ENCODE data around the gene SLC35B2.

Gene SLC35B2

DNA sequence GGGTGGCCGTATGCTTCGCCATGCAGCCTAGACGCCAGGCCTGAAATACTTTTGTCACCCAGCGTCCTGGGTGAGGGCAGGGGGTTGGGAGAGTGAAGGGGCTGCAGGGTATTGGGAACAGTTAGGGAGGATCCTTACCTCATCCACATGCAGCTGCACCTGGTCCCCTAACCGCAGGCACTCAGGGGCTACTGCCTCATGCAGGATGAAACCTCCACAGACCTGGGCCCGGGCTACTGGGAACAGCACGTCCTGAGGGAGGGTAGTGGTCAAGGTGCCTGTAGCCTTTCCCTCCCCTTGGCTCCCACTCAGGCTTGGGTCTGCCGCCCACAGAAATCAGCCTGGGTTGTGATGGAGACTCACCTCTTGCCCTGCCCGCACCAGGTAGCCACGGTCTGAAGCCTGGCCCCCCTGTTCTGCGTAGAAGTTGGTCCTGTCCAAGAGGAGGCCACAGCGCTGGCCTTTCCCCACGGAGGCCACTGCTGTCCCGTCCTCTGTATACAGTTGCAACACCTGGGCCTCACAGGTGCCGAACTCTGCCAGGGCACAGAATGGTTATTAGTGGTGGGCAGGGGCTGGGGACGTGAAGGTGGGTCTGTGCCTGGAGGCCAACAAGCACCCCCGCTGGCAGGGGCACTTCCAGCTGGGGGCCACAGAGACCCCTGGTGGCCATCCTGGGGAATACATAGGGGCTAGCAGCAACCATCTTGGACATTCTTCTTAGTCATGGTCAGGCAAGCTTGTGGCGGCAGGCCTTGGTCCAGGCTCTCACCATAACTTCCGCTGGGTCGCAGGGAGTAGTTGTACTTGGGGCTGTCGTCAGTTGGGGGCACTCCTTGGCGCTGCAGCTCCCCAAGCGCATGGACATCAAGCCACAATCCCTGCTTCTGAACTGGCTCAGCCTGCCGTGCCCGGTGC, 47.2 kb upstream of the SLC35B2 start:
- Histone ChIP-seq H3K14ac (ENCODE audit: low read length) (no peak overlapping the region), H2BK15ac (ENCODE audit: low read length) (no peak overlapping the region), H3K27ac (replicated peaks; ENCODE audit: low read length) (no peak overlapping the region), H3K23ac (ENCODE audit: low read depth, low read length, poor library complexity) (no peak overlapping the region), H3K4ac (ENCODE audit: low read length) (no peak overlapping the region), H2BK12ac (ENCODE audit: low read length) (peak overlapping the region; percentile 89), H2BK5ac (ENCODE audit: low read length) (peak overlapping the region; percentile 91), H3K9ac (ENCODE audit: low read depth, low read length, poor library complexity) (peak overlapping the region; percentile 10), H3K27me3 (ENCODE audit: control insufficient read depth in 3 of 3, insufficient read depth in 3 of 3, low read depth in 1 of 3, low read length in 3 of 3) (no peaks in the 10 kb centered on the region), H2BK120ac (ENCODE audit: low read depth, low read length) (no peak overlapping the region), H2AFZ (ENCODE audit: low read length) (no peak overlapping the region), H4K91ac (ENCODE audit: low read depth, low read length, poor library complexity) (no peak overlapping the region), H3K18ac (ENCODE audit: low read length) (peak overlapping the region; percentile 40), H3K36me3 (replicated peaks in 1 of 2; ENCODE audit: control insufficient read depth in 2 of 2, insufficient read depth in 2 of 2, low read length in 2 of 2) (peaks cover 80 to 97% of the 10 kb centered on the region in 2 donors), H3K4me2 (ENCODE audit: insufficient read depth, low read length, poor library complexity, severe bottlenecking) (no peak overlapping the region), H3K9me3 (replicated peaks in 1 of 2; ENCODE audit: control insufficient read depth in 2 of 2, insufficient read depth in 1 of 2, low read depth in 1 of 2, low read length in 2 of 2) (no peaks in the 10 kb centered on the region), H3K79me1 (ENCODE audit: low read depth, low read length) (peaks cover 8% of the 10 kb centered on the region), H2AK5ac (ENCODE audit: low read depth, low read length) (peak overlapping the region; percentile 24), H4K8ac (ENCODE audit: low read depth, low read length) (peak overlapping the region; percentile 48), H3K4me1 (ENCODE audit: control insufficient read depth in 2 of 2, insufficient read depth in 1 of 2, low read depth in 1 of 2, low read length in 2 of 2) (peaks cover 0 to 3% of the 10 kb centered on the region in 2 donors), H3K4me3 (ENCODE audit: low read length in 2 of 2) (no peak overlapping the region)
- DNase-seq (ENCODE audit: low spot score) = no peak
- no CpG with 5 or more reads among the region's 25 CpGs for WGBS, 2 donors (ENCODE audit: extremely low coverage in 2 of 2, insufficient read length in 2 of 2, insufficient replicate concordance in 1 of 2)

GRCh38 chr6:44303842-44304241, 46.5 kb upstream of the SLC35B2 start:
- peaks cover 0 to 3% of the 10 kb centered on the region in 2 donors for H3K4me1 ChIP-seq (ENCODE audit: control insufficient read depth in 2 of 2, insufficient read depth in 1 of 2, low read depth in 1 of 2, low read length in 2 of 2)
- peaks cover 73 to 97% of the 10 kb centered on the region in 2 donors for H3K36me3 ChIP-seq (replicated peaks in 1 of 2; ENCODE audit: control insufficient read depth in 2 of 2, insufficient read depth in 2 of 2, low read length in 2 of 2)
- H3K4ac ChIP-seq (ENCODE audit: low read length) = no peak overlapping the region
- H3K27me3 ChIP-seq (ENCODE audit: control insufficient read depth in 3 of 3, insufficient read depth in 3 of 3, low read depth in 1 of 3, low read length in 3 of 3) = no peaks in the 10 kb centered on the region
- H2BK12ac ChIP-seq (ENCODE audit: low read length) = no peak overlapping the region
- H2AFZ ChIP-seq (ENCODE audit: low read length) = no peak overlapping the region
- H3K4me2 ChIP-seq (ENCODE audit: insufficient read depth, low read length, poor library complexity, severe bottlenecking) = no peak overlapping the region
- H4K8ac ChIP-seq (ENCODE audit: low read depth, low read length) = no peak overlapping the region
- H3K27ac ChIP-seq (replicated peaks; ENCODE audit: low read length) = no peak overlapping the region
- H3K9ac ChIP-seq (ENCODE audit: low read depth, low read length, poor library complexity) = no peak overlapping the region
- H3K23ac ChIP-seq (ENCODE audit: low read depth, low read length, poor library complexity) = no peak overlapping the region
- H2BK5ac ChIP-seq (ENCODE audit: low read length) = peak overlapping the region; percentile 91
- no peak overlapping the region for H3K14ac ChIP-seq (ENCODE audit: low read length)
- peak overlapping the region; percentile 24 for H2AK5ac ChIP-seq (ENCODE audit: low read depth, low read length)
- H3K4me3 ChIP-seq (ENCODE audit: low read length in 2 of 2) = no peak overlapping the region
- no peaks in the 10 kb centered on the region for H3K9me3 ChIP-seq (replicated peaks in 1 of 2; ENCODE audit: control insufficient read depth in 2 of 2, insufficient read depth in 1 of 2, low read depth in 1 of 2, low read length in 2 of 2)
- no peak overlapping the region for H3K18ac ChIP-seq (ENCODE audit: low read length)
- no peak overlapping the region for H2BK120ac ChIP-seq (ENCODE audit: low read depth, low read length)
- no CpG with 5 or more reads among the region's 6 CpGs for WGBS, 2 donors (ENCODE audit: extremely low coverage in 2 of 2, insufficient read length in 2 of 2, insufficient replicate concordance in 1 of 2)
- no peak overlapping the region for H4K91ac ChIP-seq (ENCODE audit: low read depth, low read length, poor library complexity)
- H3K79me1 ChIP-seq (ENCODE audit: low read depth, low read length) = peaks cover 8% of the 10 kb centered on the region
- H2BK15ac ChIP-seq (ENCODE audit: low read length) = no peak overlapping the region
- no peak for DNase-seq (ENCODE audit: low spot score)

- peaks cover 0 to 5% of the 10 kb centered on the region in 2 donors for H3K4me1 ChIP-seq (ENCODE audit: control insufficient read depth in 2 of 2, insufficient read depth in 1 of 2, low read depth in 1 of 2, low read length in 2 of 2)
- no peak overlapping the region for H3K9ac ChIP-seq (ENCODE audit: low read depth, low read length, poor library complexity)
- no peak overlapping the region for H3K27ac ChIP-seq (replicated peaks; ENCODE audit: low read length)
- no peak overlapping the region for H2AK5ac ChIP-seq (ENCODE audit: low read depth, low read length)
- no peak overlapping the region for H4K8ac ChIP-seq (ENCODE audit: low read depth, low read length)
- peaks cover 71 to 91% of the 10 kb centered on the region in 2 donors for H3K36me3 ChIP-seq (replicated peaks in 1 of 2; ENCODE audit: control insufficient read depth in 2 of 2, insufficient read depth in 2 of 2, low read length in 2 of 2)
- H2BK5ac ChIP-seq (ENCODE audit: low read length) = no peak overlapping the region
- H2BK15ac ChIP-seq (ENCODE audit: low read length) = no peak overlapping the region
- no peak overlapping the region for H3K4me3 ChIP-seq (ENCODE audit: low read length in 2 of 2)
- no peak overlapping the region for H3K18ac ChIP-seq (ENCODE audit: low read length)
- DNase-seq (ENCODE audit: low spot score) = no peak
- H3K4me2 ChIP-seq (ENCODE audit: insufficient read depth, low read length, poor library complexity, severe bottlenecking) = no peak overlapping the region
- H4K91ac ChIP-seq (ENCODE audit: low read depth, low read length, poor library complexity) = no peak overlapping the region
- H3K4ac ChIP-seq (ENCODE audit: low read length) = no peak overlapping the region
- H2BK12ac ChIP-seq (ENCODE audit: low read length) = no peak overlapping the region
- WGBS, 2 donors (ENCODE audit: extremely low coverage in 2 of 2, insufficient read length in 2 of 2, insufficient replicate concordance in 1 of 2) = no CpG with 5 or more reads among the region's 12 CpGs
- H3K79me1 ChIP-seq (ENCODE audit: low read depth, low read length) = peaks cover 8% of the 10 kb centered on the region
- no peak overlapping the region for H2BK120ac ChIP-seq (ENCODE audit: low read depth, low read length)
- H3K27me3 ChIP-seq (ENCODE audit: control insufficient read depth in 3 of 3, insufficient read depth in 3 of 3, low read depth in 1 of 3, low read length in 3 of 3) = no peaks in the 10 kb centered on the region
- no peak overlapping the region for H2AFZ ChIP-seq (ENCODE audit: low read length)
- H3K14ac ChIP-seq (ENCODE audit: low read length) = no peak overlapping the region
- H3K9me3 ChIP-seq (replicated peaks in 1 of 2; ENCODE audit: control insufficient read depth in 2 of 2, insufficient read depth in 1 of 2, low read depth in 1 of 2, low read length in 2 of 2) = no peaks in the 10 kb centered on the region
- H3K23ac ChIP-seq (ENCODE audit: low read depth, low read length, poor library complexity) = no peak overlapping the region
These were observed 45.5 kb upstream of the SLC35B2 start for GRCh38 chr6:44302856-44303255.

DNA sequence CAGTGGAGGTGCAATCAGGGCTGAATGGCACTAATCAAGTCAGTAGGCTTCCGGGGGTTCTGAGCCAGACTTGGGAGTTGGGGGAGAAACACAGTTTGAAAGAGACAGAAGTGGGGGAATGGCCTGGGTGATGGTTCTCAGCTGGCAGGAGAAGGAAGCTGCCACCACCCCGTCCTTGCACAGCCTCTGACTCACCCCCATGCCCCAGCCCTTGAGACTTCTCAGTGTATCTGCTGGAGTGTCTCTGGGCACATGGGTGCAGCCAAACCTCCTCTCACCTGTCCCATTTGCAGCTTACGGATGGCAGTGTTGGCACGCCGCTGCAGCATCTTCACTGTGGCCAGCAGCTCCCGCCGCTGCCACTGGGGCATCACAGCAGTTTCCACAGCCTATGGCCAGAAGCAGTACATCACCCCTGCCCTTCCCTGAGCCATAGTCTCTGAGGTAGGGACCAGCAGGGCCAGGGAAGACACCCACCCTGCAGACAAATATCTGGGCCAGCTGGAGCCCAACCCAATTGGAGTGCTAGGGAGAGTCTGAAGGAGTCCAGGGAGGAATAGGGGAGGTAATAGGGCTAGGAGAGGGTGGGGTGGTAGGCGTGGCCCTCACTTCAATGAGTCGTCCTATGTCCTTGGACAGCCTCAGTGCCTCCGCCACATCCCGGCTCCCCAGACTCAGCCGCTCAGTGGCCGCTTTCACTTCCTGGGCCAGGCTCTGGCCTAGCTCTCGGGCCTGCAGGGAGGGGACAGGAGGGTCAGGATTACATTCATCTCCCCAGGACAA, 44.6 kb upstream of the SLC35B2 start:
- H2AK5ac ChIP-seq (ENCODE audit: low read depth, low read length) = no peak overlapping the region
- H3K23ac ChIP-seq (ENCODE audit: low read depth, low read length, poor library complexity) = no peak overlapping the region
- peaks cover 8% of the 10 kb centered on the region for H3K79me1 ChIP-seq (ENCODE audit: low read depth, low read length)
- no peak overlapping the region for H3K4ac ChIP-seq (ENCODE audit: low read length)
- no peak overlapping the region for H2AFZ ChIP-seq (ENCODE audit: low read length)
- H3K18ac ChIP-seq (ENCODE audit: low read length) = no peak overlapping the region
- H3K4me1 ChIP-seq (ENCODE audit: control insufficient read depth in 2 of 2, insufficient read depth in 1 of 2, low read depth in 1 of 2, low read length in 2 of 2) = peaks cover under 1 to 8% of the 10 kb centered on the region in 2 donors
- H3K4me3 ChIP-seq (ENCODE audit: low read length in 2 of 2) = no peak overlapping the region
- H4K91ac ChIP-seq (ENCODE audit: low read depth, low read length, poor library complexity) = no peak overlapping the region
- H2BK5ac ChIP-seq (ENCODE audit: low read length) = no peak overlapping the region
- H3K4me2 ChIP-seq (ENCODE audit: insufficient read depth, low read length, poor library complexity, severe bottlenecking) = no peak overlapping the region
- no CpG with 5 or more reads among the region's 14 CpGs for WGBS, 2 donors (ENCODE audit: extremely low coverage in 2 of 2, insufficient read length in 2 of 2, insufficient replicate concordance in 1 of 2)
- H2BK15ac ChIP-seq (ENCODE audit: low read length) = no peak overlapping the region
- peaks cover 63 to 83% of the 10 kb centered on the region in 2 donors for H3K36me3 ChIP-seq (replicated peaks in 1 of 2; ENCODE audit: control insufficient read depth in 2 of 2, insufficient read depth in 2 of 2, low read length in 2 of 2)
- no peak overlapping the region for H4K8ac ChIP-seq (ENCODE audit: low read depth, low read length)
- H3K27me3 ChIP-seq (ENCODE audit: control insufficient read depth in 3 of 3, insufficient read depth in 3 of 3, low read depth in 1 of 3, low read length in 3 of 3) = peaks cover 0 to 4% (median 0%) of the 10 kb centered on the region in 3 experiments
- H3K27ac ChIP-seq (replicated peaks; ENCODE audit: low read length) = no peak overlapping the region
- H3K14ac ChIP-seq (ENCODE audit: low read length) = no peak overlapping the region
- H3K9ac ChIP-seq (ENCODE audit: low read depth, low read length, poor library complexity) = no peak overlapping the region
- no peak overlapping the region for H2BK120ac ChIP-seq (ENCODE audit: low read depth, low read length)
- no peak for DNase-seq (ENCODE audit: low spot score)
- H3K9me3 ChIP-seq (replicated peaks in 1 of 2; ENCODE audit: control insufficient read depth in 2 of 2, insufficient read depth in 1 of 2, low read depth in 1 of 2, low read length in 2 of 2) = no peaks in the 10 kb centered on the region
- H2BK12ac ChIP-seq (ENCODE audit: low read length) = no peak overlapping the region
